Endothelial cell (in vitro differentiated cells): Measurements from ENCODE around the gene P2RY1. TPM values are rescaled to one million over a fixed set of nuclear protein-coding genes. Genes with fewer than 3 reads are reported as not detected.

Experiments used
- DNase-seq: peaks from one replicate; pipeline ENCODE4 v3.0.0; 2021; ENCODE audit warnings: low spot score
- H3K27ac Mint-ChIP-seq: one replicate; pipeline ENCODE4 v1.8.0; 2021; ENCODE audit warnings: mixed read lengths, inconsistent platforms; ENCODE audit not compliant: unreplicated experiment
- H3K27me3 Mint-ChIP-seq: one replicate; pipeline ENCODE4 v1.8.0; 2021; ENCODE audit warnings: mild to moderate bottlenecking, moderate library complexity, mixed read lengths, inconsistent platforms; ENCODE audit not compliant: unreplicated experiment
- H3K36me3 Mint-ChIP-seq: one replicate; pipeline ENCODE4 v1.8.0; 2021; ENCODE audit warnings: mild to moderate bottlenecking, low read depth, mixed read lengths, inconsistent platforms; ENCODE audit not compliant: unreplicated experiment
- H3K4me1 Mint-ChIP-seq: one replicate; pipeline ENCODE4 v1.8.0; 2021; ENCODE audit warnings: mild to moderate bottlenecking, mixed read lengths, inconsistent platforms; ENCODE audit not compliant: unreplicated experiment
- H3K4me3 Mint-ChIP-seq: one replicate; pipeline ENCODE4 v1.8.0; 2021; ENCODE audit warnings: mild to moderate bottlenecking, mixed read lengths, inconsistent platforms; ENCODE audit not compliant: unreplicated experiment
- H3K9me3 Mint-ChIP-seq: one replicate; pipeline ENCODE4 v1.8.0; 2021; ENCODE audit warnings: mixed read lengths, inconsistent platforms; ENCODE audit not compliant: unreplicated experiment
- CTCF ChIP-seq: fragments of 200-600 bp; sonication (generic); IDR thresholded peaks from one replicate; pipeline ENCODE4 v1.5.0; 2021; ENCODE audit warnings: antibody characterized with exemption; ENCODE audit not compliant: unreplicated experiment
- long read RNA-seq: library from polyadenylated mRNA; unstranded; transcript quantifications from one replicate; pipeline ENCODE4 v2.0.0, GENCODE V29; 2020; ENCODE audit not compliant: unreplicated experiment
- total RNA-seq: library from RNA; stranded (reverse); fragmentation: NEBNext Ultra II Directional; extraction: Animal tissue kit (Norgen Biotek cat#: 25700); gene quantifications from one replicate; pipeline ENCODE4 v1.2.1, GENCODE V29; 2021; ENCODE audit not compliant: unreplicated experiment

Gene P2RY1, protein sequence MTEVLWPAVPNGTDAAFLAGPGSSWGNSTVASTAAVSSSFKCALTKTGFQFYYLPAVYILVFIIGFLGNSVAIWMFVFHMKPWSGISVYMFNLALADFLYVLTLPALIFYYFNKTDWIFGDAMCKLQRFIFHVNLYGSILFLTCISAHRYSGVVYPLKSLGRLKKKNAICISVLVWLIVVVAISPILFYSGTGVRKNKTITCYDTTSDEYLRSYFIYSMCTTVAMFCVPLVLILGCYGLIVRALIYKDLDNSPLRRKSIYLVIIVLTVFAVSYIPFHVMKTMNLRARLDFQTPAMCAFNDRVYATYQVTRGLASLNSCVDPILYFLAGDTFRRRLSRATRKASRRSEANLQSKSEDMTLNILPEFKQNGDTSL
- 106 TPM for total RNA-seq
- long read RNA-seq, full-length matches to known transcripts, result 43 of 43 reads
- long read RNA-seq, partial matches to known transcripts, result 0 of 43 reads
- long read RNA-seq, other reads (novel, unspliced or antisense), result 0 of 43 reads

DNA sequence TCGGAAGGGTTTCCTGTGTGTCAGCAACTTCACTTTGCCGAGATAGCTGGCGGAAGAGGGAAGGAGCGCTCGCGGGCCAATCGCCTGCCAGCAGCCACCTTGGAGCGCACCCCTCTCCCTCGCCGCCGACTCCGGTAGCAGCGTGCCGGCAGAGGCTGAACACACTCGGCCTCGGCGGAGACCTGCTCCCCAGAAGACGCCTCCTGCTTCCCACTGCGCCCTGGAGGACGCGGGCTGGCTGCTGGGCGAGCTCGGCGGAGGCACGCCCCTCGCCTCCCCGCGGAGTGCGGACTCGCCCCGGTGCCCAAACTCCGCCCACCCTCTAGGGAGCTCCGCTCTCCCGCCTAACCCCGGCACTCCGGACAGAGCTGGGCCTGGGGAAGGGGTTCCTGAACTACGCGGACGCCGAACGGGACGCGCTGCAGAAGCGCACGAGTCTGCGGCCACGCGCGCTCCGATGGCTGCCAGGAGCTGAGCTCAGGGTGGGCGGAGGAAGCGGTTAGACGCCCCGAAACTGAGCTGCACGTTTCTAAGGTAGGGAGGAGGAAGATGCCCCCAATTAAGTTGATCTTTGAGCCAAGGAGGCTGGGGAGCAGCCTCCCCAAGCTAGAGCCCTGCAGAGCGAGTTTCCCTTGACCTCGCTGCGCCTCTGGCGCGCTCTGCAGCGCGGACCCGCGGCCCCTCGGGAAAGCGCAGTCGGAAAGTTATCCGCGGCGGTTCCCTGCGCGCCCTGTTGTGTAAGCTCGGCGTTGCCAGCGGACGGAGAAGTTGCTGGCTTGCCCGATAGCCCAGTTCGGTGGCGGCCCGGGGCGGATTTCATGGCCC is at the start of gene P2RY1:
Gene P2RY1, plus strand, starts transcription at position 356 of the 825 bp plus-strand sequence. CDS start 652 bp downstream, outside the sequence.
- Mint-ChIP-seq H3K4me3 (peak within 1 kb of the TSS; percentile 96), H3K27ac (peak within 1 kb of the TSS; percentile 87), H3K36me3 (peaks cover 34% of the 10 kb centered on the region), H3K27me3 (peaks cover 16% of the 10 kb centered on the region), H3K9me3 (no peaks in the 10 kb centered on the region), H3K4me1 (peaks cover 34% of the 10 kb centered on the region)
- no peak for TF ChIP-seq CTCF
- DNase-seq, result peak; percentile 86

DNA sequence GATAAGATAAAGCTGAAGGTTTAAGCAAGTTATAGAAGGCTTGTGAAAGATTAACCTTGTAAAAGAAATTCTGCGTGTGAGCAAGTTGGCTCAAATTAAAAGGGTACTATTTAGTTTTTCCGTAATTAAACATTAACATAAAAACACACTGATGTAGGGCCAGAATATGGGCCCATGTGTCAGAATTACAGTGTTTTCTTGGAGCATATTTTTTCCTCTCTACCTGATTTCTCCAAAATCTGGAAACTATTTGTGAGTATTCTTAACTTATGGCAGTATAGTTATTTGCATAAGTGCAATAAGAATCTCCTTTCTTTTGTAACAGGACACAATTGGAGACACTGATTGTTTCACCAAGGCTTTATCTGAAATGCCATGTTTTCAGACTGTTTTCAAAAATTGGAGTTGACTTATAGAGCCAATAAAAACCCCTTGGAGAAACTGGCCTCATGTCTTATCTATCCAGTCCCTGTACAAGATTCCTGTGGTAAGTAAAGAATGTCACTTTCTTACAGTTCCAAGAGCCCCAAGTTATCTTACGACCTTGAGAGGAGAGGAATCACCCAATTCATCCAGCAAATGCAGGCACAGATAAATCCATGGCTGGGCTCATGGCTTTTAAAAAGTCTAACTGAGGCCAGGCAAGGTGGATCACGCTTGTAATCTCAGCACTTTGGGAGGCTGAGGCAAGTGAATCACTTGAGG is 47.8 kb upstream of the P2RY1 start:
- Mint-ChIP-seq H3K27me3 (no peaks in the 10 kb centered on the region), H3K4me1 (no peaks in the 10 kb centered on the region), H3K27ac (no peak overlapping the region), H3K4me3 (no peak overlapping the region), H3K9me3 (peaks cover 8% of the 10 kb centered on the region), H3K36me3 (peaks cover 8% of the 10 kb centered on the region)
- no peak for TF ChIP-seq CTCF
- DNase-seq, result no peak

DNA sequence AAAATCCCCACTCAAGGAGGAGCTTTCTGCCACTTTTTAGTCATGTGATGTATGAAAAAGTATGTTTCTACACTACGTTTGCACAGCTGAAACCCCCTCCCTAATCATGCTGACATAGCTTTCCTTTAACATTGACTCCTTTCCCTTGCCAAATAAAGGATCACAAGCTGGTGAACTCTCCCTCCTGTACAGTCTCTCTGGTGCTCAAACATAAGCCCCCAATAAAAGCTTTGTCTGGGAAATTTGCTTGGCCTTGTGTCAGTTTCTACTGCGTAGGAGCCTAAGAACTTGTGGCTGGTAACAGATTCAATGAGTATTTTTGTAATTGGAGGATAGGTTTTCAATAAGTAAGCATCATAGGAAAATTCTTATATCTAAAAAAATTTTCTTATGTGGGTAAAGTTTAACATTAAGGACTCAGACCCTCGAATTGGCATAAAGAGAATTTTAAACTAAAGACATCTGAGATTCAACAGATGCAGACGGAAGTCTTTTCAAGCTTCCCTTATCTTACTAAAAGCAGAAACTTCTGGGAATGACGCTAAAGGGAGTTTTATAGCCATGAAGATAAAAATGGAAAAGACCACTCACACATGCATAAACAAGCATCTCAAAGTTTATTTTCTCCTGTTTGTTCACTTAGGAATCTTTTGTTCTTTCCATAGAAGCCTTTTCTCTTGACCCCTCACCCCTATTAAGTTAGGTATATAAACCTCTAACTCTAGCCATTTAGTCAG is 44.1 kb upstream of the P2RY1 start:
- TF ChIP-seq CTCF, result no peak
- no peaks in the 10 kb centered on the region for H3K27me3 Mint-ChIP-seq
- H3K27ac Mint-ChIP-seq, result no peak overlapping the region
- H3K4me1 Mint-ChIP-seq, result no peaks in the 10 kb centered on the region
- no peak overlapping the region for H3K4me3 Mint-ChIP-seq
- no peaks in the 10 kb centered on the region for H3K36me3 Mint-ChIP-seq
- no peaks in the 10 kb centered on the region for H3K9me3 Mint-ChIP-seq
- no peak for DNase-seq

GRCh38 chr3:152793969-152794368 is 41.0 kb upstream of the P2RY1 start:
- H3K9me3 Mint-ChIP-seq, result no peaks in the 10 kb centered on the region
- no peaks in the 10 kb centered on the region for H3K27me3 Mint-ChIP-seq
- peaks cover 13% of the 10 kb centered on the region for H3K4me1 Mint-ChIP-seq
- DNase-seq, result no peak
- H3K27ac Mint-ChIP-seq, result no peak overlapping the region
- no peak for TF ChIP-seq CTCF
- no peak overlapping the region for H3K4me3 Mint-ChIP-seq
- H3K36me3 Mint-ChIP-seq, result no peaks in the 10 kb centered on the region
